NCI-H345 treated with DMSO at 0.1 percent for 48 hours (cell line): Measurements from ENCODE around the gene POLD3.
"Not testable (repeated sequence)": the region's sequence is repeated elsewhere in the genome, so short reads cannot be mapped to it uniquely, and the experiment has no call there.

ENCODE experiments used
- DNase-seq: peaks from one replicate; lab custom pipeline; 2025; ENCODE audit not compliant: unreplicated experiment; lab: John Stamatoyannopoulos, UW

Gene POLD3

GRCh38 chr11:74636630-74637184, 44.3 kb downstream of the POLD3 start:
- no peak for DNase-seq

- no peak for DNase-seq
These were observed 45.3 kb downstream of the POLD3 start for GRCh38 chr11:74637700-74638099.

GRCh38 chr11:74638869-74639268, 46.5 kb downstream of the POLD3 start:
- DNase-seq, result no peak

GRCh38 chr11:74639533-74639932, 47.2 kb downstream of the POLD3 start:
- no peak for DNase-seq

GRCh38 chr11:74641289-74641688, 48.9 kb downstream of the POLD3 start:
- DNase-seq, result no peak

GRCh38 chr11:74641905-74642304, 49.5 kb downstream of the POLD3 start:
- no peak for DNase-seq

- no peak for DNase-seq
These were observed 50.5 kb downstream of the POLD3 start for GRCh38 chr11:74642912-74643311.

GRCh38 chr11:74644081-74644480, 51.7 kb downstream of the POLD3 start:
- DNase-seq, result no peak

GRCh38 chr11:74646215-74646614, 53.8 kb downstream of the POLD3 start:
- DNase-seq, result no peak

- no peak for DNase-seq
These were observed 54.6 kb downstream of the POLD3 start for GRCh38 chr11:74646954-74647353.

GRCh38 chr11:74647404-74647803, 55.0 kb downstream of the POLD3 start:
- DNase-seq, result no peak

- DNase-seq, result no peak
These were observed 55.4 kb downstream of the POLD3 start for GRCh38 chr11:74647831-74648230.

GRCh38 chr11:74648894-74649293, 56.5 kb downstream of the POLD3 start:
- DNase-seq, result no peak

GRCh38 chr11:74650498-74650897, 58.1 kb downstream of the POLD3 start:
- DNase-seq, result no peak

GRCh38 chr11:74654976-74655375, 62.6 kb downstream of the POLD3 start:
- no peak for DNase-seq

- DNase-seq, result not testable (repeated sequence)
These were observed 66.7 kb downstream of the POLD3 start for GRCh38 chr11:74659124-74659523.

GRCh38 chr11:74662487-74663103, 70.2 kb downstream of the POLD3 start:
- no peak for DNase-seq

- DNase-seq, result no peak
These were observed 70.9 kb downstream of the POLD3 start for GRCh38 chr11:74663315-74663714.

- DNase-seq, result no peak
These were observed 77.1 kb downstream of the POLD3 start for GRCh38 chr11:74669211-74670160.

GRCh38 chr11:74670171-74670570, 77.8 kb downstream of the POLD3 start:
- DNase-seq, result no peak

GRCh38 chr11:74671520-74672196, 79.3 kb downstream of the POLD3 start:
- no peak for DNase-seq
